Stimulated activated CD8-positive, alpha-beta memory T cell treated with anti-CD3 and anti-CD28 coated beads, Interleukin-12 subunit alpha, Interleukin-12 subunit beta, amount 100 ng/mL, for 24 hours (primary cell): ENCODE measurements around the gene PPM1M.
A peak's percentile ranks its signal among the peaks of the same experiment; 100 is the strongest.
"Not testable (repeated sequence)": the region's sequence is repeated elsewhere in the genome, so short reads cannot be mapped to it uniquely, and the experiment has no call there.

Experiments
- DNase-seq: peaks from one replicate; pipeline ENCODE4 v3.0.0-alpha.2; 2020; ENCODE audit errors: extremely low read depth

The PPM1M gene

GRCh38 chr3:52277071-52277964 lies 31.8 kb downstream of the PPM1M start:
- DNase-seq: peak; percentile 55

- DNase-seq: no peak
Measured at GRCh38 chr3:52277972-52278509, 32.5 kb downstream of the PPM1M start.

GRCh38 chr3:52278510-52279069 lies 33.0 kb downstream of the PPM1M start, which contains the start of gene WDR82:
Gene WDR82, minus strand, starts transcription at chr3:52278649. Its CDS starts 288 bp downstream, at chr3:52278361.
- peak; percentile 98 for DNase-seq

- no peak for DNase-seq
Measured at GRCh38 chr3:52279596-52279995, 34.0 kb downstream of the PPM1M start.

DNA sequence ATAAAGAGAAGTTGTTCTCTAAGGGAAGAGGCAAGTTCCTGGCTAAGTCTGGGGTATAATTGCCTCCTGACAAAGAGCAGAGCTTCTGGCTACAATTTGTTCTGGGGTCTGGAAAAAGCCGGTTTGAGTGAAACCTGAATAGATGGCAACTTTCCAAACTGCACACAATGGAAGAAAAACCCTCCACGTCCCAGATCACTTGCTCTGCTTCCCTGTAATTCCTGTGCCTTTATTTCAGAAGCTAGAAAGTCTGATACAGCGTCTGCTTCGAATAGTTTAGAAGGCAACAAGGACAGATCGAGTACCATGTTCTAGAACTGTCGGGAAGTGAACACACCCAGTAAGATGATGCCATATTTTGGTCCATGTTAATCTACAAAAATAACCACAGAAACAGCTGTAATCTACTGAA lies 34.5 kb downstream of the PPM1M start:
- DNase-seq: no peak

DNA sequence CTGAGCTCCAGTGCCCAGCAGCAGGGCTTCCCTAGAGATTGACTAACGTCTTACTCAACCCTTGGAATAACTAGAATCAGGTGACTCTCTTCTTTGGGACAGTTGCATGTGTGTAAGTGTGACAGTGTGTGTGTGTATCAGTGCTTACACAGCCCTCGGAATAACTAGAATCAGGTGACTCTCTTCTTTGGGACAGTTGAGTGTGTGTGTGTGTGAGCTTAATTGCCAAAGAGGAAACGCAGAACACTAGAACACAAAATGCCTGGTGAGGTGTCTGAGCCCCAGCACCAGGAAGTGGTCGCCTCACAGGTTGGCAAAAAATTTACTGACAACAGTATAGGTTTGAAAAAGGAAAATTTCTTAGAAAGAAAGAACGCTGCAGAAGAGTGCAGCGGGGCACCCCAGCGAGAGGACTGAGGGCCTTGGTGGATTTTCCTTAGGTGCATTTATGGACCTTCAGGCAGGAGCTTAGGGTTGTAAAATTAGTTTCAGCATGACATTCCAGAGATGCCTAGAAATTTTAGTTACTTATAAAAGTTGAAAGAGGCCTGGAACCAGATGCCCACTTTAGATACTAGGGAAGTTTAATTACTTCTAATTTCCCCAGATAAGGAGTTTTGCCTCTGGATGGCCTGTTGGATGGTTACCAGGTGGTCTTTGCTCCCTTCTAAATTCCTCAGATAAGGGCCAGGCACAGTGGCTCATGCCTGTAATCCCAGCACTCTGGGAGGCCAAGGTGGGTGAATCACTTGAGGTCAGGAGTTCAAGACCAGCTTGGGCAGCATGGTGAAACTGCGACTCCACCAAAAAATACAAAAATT lies 36.6 kb downstream of the PPM1M start:
- DNase-seq: no peak

GRCh38 chr3:52283306-52283705 lies 37.7 kb downstream of the PPM1M start:
- no peak for DNase-seq

GRCh38 chr3:52284051-52284450 lies 38.5 kb downstream of the PPM1M start:
- DNase-seq: not testable (repeated sequence)

DNA sequence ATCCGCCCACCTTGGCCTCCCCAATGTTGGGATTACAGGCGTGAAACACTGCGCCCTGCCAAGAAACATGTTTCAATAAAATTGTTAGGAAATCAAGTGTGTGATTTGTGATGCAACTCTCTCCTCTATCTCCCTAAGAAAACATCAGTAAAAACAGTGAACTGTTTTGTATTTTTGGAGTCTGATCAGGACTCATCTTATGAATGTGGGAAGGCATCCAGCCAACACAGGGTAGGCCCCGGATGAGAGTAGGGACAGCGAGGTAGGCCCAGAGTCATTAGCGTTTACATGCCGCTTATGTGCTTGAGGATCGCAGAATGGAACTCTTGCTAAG lies 41.2 kb downstream of the PPM1M start:
- DNase-seq: no peak

DNA sequence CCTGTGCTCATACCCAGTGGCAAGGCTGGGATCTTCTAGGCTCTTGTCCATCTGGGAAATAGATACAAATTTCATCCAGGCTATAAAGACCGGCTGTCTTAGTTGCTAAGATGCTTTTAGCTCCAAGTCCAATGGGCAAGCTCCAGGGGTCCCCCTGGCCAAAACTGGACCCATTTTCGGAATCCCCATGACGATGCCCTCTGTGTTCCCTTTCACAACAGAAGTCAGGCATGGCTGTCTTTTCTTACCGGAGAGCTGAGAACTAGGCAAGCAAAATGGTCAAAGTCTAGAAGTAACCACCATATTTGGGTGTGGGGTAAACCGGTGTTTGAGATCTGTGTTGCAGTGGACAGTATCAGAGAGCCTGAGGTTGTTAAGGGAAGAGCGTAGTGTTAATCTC lies 43.1 kb downstream of the PPM1M start:
- no peak for DNase-seq

DNA sequence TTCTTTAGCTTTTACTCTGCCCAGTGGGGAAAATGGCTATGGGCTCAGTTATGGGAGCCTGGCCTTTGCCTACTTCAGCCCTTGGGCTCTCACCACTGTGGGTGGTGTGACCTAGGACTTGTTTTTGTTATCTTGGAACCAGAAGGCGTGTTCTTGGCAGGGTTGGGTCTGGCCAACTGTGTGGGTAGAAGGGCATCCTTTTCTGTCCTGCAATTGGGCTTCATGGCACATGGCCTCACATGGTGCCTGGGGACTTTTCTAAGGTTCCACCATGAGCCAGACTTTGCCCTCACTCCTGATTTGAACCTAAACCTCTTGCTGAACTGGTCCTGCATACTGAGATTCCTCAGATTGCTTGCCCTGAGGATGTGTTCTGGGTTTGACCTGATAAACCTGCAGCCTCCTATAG lies 43.8 kb downstream of the PPM1M start:
- no peak for DNase-seq

DNA sequence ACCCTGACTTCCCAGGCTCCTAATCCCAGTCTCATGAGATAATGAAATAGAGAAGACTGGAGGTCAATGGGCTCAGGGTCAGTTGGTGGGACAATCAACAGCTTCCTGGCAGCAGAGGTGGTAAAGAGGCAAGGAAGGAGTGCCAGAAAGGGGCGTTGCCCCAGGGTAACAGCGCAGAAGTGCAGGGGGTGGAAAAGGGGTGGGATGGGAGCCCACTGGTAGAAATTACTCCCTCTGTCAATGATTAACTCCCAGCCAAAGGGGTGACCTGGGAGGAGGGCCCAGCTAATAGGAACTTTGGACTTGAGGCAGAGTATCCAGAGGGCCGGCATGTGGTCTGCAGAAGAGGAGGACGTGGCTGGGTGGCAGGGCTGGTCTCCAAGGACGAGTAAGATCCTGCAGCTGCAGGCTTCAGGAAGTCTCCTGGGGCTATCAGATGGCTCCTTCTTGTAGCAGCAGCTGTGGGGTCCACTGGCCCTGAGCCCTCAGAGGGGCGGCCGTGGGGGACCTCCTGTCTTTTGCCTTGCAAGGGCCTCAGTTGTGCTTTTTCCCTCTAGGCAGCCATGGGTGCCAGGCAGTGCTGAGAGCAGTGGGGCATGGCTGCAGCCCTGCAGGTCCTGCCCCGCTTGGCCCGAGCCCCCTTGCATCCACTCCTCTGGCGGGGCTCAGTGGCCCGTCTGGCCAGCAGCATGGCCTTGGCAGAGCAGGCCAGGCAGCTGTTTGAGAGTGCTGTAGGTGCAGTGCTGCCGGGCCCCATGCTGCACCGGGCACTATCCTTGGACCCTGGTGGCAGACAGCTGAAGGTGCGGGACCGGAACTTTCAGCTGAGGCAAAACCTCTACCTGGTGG lies 44.4 kb downstream of the PPM1M start:
- no peak for DNase-seq

DNA sequence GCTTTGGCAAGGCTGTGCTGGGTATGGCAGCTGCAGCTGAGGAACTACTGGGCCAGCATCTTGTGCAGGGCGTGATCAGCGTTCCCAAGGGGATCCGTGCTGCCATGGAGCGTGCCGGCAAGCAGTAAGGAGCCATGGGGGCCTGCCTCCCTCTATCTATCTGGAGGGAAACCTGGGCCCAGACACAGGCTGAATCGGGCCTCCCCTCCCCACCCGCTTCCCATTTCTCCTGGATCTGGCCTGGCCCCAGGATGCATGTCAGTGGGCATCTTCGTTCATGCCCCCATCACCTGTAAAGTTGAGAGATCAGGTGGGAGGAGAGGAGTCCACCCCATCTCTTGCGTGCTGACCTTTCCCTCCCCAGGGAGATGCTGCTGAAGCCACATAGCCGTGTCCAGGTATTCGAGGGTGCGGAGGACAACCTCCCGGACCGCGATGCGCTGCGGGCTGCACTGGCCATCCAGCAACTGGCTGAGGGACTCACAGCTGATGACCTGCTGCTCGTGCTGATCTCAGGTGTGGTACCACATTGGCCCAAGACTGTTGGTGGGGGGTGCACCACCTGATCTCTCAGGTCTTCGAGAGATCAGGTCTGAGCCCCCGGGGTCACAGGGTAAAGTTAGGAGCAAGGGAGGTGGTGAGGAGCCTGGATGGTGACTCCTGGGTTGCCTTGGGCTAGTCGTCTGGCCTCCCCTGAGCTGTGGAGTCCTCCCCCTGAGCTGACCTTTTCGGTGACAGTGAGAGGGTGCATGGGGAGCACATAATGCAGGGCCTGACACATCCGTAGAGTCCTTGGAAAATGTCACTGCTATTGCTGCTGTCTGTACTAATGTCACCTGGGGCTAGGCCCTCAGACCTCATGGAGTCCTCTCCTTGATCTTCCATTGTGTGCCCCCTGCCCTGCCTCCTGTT lies 45.3 kb downstream of the PPM1M start:
- no peak for DNase-seq

- DNase-seq: no peak
Measured at GRCh38 chr3:52291508-52292181, 46.1 kb downstream of the PPM1M start.

GRCh38 chr3:52292247-52293065 lies 46.9 kb downstream of the PPM1M start:
- DNase-seq: no peak

- no peak for DNase-seq
Measured at GRCh38 chr3:52293491-52294319, 48.1 kb downstream of the PPM1M start.

- DNase-seq: no peak
Measured at GRCh38 chr3:52294320-52295150, 49.0 kb downstream of the PPM1M start.
